RWPE2 (cell line): ENCODE results near the gene BCL2L1.

Experiments
- ATAC-seq: fragments of 200-7000 bp; cut with Tn5 transposase; 3 replicates; pipeline ENCODE4 v1.9.1; 2021; ENCODE audit warnings: low read depth
- DNase-seq: peaks from one replicate; pipeline ENCODE4 v3.0.0-alpha.2; 2020; ENCODE audit warnings: low spot score
- H3K27ac ChIP-seq: fragments of 450-650 bp; 2 replicates; pipeline ENCODE4 v1.5.1; 2017; ENCODE audit warnings: mild to moderate bottlenecking; ENCODE audit not compliant: poor library complexity, severe bottlenecking
- H3K27me3 ChIP-seq: fragments of 250-450 bp; sonication (Bioruptor Pico); 2 replicates; pipeline ENCODE4 v1.5.1; 2021; ENCODE audit warnings: mild to moderate bottlenecking, moderate library complexity; ENCODE audit not compliant: insufficient read depth, poor library complexity, severe bottlenecking
- H3K36me3 ChIP-seq: fragments of 250-450 bp; sonication (Bioruptor Pico); 2 replicates; pipeline ENCODE4 v1.5.1; 2020; ENCODE audit warnings: low read depth, mild to moderate bottlenecking, moderate library complexity
- H3K4me1 ChIP-seq: fragments of 250-450 bp; sonication (Bioruptor Pico); 2 replicates; pipeline ENCODE4 v1.5.1; 2021; ENCODE audit warnings: mild to moderate bottlenecking, moderate library complexity; ENCODE audit not compliant: insufficient read depth, poor library complexity, severe bottlenecking
- H3K4me3 ChIP-seq: fragments of 250-450 bp; sonication (Bioruptor Pico); 2 replicates; pipeline ENCODE4 v1.5.1; 2021; ENCODE audit warnings: mild to moderate bottlenecking, moderate library complexity; ENCODE audit not compliant: severe bottlenecking
- H3K9me3 ChIP-seq: fragments of 250-450 bp; sonication (Bioruptor Pico); 2 replicates; pipeline ENCODE4 v1.5.1; 2021; ENCODE audit warnings: mild to moderate bottlenecking, moderate library complexity; ENCODE audit not compliant: severe bottlenecking
- CTCF ChIP-seq: fragments of 450-650 bp; IDR thresholded peaks from one replicate; pipeline ENCODE4 v1.5.1; 2017; ENCODE audit warnings: mild to moderate bottlenecking, moderate library complexity; ENCODE audit not compliant: poor library complexity, severe bottlenecking

Gene BCL2L1

GRCh38 chr20:31707258-31707615, 15.4 kb downstream of the BCL2L1 start:
- peak overlapping the region; percentile 99 for H3K27ac ChIP-seq
- H3K9me3 ChIP-seq: no peaks in the 10 kb centered on the region
- ATAC-seq: no peak

GRCh38 chr20:31706607-31707257, 15.9 kb downstream of the BCL2L1 start:
- H3K27me3 ChIP-seq: no peaks in the 10 kb centered on the region
- no peaks in the 10 kb centered on the region for H3K9me3 ChIP-seq
- DNase-seq (no peak), ATAC-seq (no peak)
- peaks cover 73% of the 10 kb centered on the region for H3K4me1 ChIP-seq
- H3K36me3 ChIP-seq: peaks cover 94% of the 10 kb centered on the region
- H3K27ac ChIP-seq: peak overlapping the region; percentile 99
- no peak for TF ChIP-seq CTCF
- H3K4me3 ChIP-seq: no peak overlapping the region

More at GRCh38 chr20:31707258-31707615, 15.4 kb downstream of the BCL2L1 start:
- peak; percentile 45 for DNase-seq
- H3K4me3 ChIP-seq: no peak overlapping the region
- no peak for TF ChIP-seq CTCF
- H3K4me1 ChIP-seq: peaks cover 74% of the 10 kb centered on the region
- peaks cover 94% of the 10 kb centered on the region for H3K36me3 ChIP-seq
- no peaks in the 10 kb centered on the region for H3K27me3 ChIP-seq

- Histone ChIP-seq H3K27ac (peak overlapping the region; percentile 99), H3K36me3 (peaks cover 94% of the 10 kb centered on the region), H3K9me3 (no peaks in the 10 kb centered on the region), H3K4me3 (no peak overlapping the region), H3K4me1 (peaks cover 72% of the 10 kb centered on the region), H3K27me3 (no peaks in the 10 kb centered on the region)
- ATAC-seq (peak; percentile 8; the same call in 2 of the 3 replicates), DNase-seq (no peak)
- TF ChIP-seq CTCF: no peak
These were observed 16.8 kb downstream of the BCL2L1 start for GRCh38 chr20:31705598-31706597.

GRCh38 chr20:31705191-31705590, 17.5 kb downstream of the BCL2L1 start:
- ATAC-seq: no peak
- no peak overlapping the region for H3K4me3 ChIP-seq

More at GRCh38 chr20:31705191-31705590, 17.5 kb downstream of the BCL2L1 start:
- TF ChIP-seq CTCF: no peak
- H3K27me3 ChIP-seq: no peaks in the 10 kb centered on the region
- peak overlapping the region; percentile 99 for H3K27ac ChIP-seq
- H3K36me3 ChIP-seq: peaks cover 96% of the 10 kb centered on the region
- H3K9me3 ChIP-seq: no peaks in the 10 kb centered on the region
- no peak for DNase-seq
- H3K4me1 ChIP-seq: peaks cover 71% of the 10 kb centered on the region
